Measurements from ENCODE around the gene SPTSSA. TPM values are rescaled to one million over a fixed set of nuclear protein-coding genes. Genes with fewer than 3 reads are reported as not detected.

The SPTSSA gene
- total RNA-seq, 4 donors from 2014 or later, result 11.5 to 32.1 (median 16.5) TPM

DNA sequence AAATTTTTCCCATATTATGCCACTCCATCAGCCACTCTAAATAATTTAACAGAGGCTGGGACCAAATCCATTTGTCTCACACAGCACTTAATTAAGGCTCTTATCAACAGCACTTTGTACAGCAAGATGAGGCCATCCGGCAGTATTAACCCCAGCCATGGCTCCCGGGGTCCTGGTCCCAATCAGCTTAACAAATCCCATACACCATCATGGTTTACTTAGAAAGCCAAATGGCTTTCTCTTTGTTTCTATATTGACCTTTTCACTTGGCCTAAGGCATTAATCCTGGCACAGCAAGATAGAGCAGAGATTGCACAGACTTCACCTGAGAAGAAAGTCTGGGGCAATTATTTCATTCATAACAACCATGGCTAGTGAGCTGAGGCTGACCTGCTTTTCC lies 38.6 kb downstream of the SPTSSA start:
- TF ChIP-seq, protein P1, sequence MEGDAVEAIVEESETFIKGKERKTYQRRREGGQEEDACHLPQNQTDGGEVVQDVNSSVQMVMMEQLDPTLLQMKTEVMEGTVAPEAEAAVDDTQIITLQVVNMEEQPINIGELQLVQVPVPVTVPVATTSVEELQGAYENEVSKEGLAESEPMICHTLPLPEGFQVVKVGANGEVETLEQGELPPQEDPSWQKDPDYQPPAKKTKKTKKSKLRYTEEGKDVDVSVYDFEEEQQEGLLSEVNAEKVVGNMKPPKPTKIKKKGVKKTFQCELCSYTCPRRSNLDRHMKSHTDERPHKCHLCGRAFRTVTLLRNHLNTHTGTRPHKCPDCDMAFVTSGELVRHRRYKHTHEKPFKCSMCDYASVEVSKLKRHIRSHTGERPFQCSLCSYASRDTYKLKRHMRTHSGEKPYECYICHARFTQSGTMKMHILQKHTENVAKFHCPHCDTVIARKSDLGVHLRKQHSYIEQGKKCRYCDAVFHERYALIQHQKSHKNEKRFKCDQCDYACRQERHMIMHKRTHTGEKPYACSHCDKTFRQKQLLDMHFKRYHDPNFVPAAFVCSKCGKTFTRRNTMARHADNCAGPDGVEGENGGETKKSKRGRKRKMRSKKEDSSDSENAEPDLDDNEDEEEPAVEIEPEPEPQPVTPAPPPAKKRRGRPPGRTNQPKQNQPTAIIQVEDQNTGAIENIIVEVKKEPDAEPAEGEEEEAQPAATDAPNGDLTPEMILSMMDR (IDR thresholded peaks at IDR 0.05; ENCODE audit: low read depth), result no peak

DNA sequence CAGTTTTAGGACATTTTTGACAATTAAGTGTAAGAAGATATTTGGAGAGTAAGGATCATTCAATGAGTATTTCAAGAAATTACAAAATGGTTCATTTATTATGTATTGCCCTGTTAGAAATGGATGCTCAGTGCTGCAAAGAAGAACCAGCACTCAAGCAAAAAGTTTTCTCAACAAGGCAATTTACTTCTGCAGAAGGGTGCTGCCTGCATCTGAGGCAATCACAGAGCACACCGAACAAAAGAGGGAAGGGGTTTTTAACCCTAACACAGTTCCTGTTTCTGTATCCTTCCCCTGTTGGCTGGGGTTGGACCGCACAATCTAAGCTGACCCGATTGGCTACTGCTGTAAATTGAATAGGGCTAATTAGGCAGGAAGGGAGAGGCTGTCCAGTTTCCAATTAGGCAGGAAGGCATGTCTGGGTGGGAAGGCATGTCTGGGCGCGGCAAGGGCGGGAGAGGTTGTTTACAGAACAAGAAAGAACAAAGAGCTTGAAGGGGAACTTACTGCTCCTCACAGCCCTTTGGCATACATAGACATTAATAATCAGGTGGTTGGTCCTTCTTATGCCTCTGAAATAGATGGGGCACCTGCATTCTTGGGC lies 41.4 kb downstream of the SPTSSA start:
- TF ChIP-seq, protein P1 (IDR thresholded peaks at IDR 0.05; ENCODE audit: low read depth), result no peak

DNA sequence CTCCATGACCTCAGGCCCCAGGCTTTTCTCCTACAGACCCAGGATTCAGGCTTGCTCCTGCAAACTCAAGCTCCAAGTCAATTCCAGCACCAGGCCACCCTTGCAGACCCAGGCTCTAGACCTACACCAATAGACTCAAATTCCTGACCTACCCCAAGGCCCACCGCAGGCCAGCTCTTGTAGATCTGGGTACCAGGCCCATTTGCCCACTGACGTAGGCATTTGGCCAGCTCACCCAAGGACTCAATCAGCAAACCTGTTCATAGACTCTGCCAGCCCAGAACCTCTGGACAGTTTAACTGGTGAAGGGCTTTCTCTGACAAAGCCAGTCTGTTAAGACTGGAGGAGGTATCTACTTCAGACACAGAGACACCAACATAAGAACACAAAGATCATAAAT lies 52.3 kb downstream of the SPTSSA start:
- TF ChIP-seq, protein P1 (IDR thresholded peaks at IDR 0.05; ENCODE audit: low read depth), result no peak

DNA sequence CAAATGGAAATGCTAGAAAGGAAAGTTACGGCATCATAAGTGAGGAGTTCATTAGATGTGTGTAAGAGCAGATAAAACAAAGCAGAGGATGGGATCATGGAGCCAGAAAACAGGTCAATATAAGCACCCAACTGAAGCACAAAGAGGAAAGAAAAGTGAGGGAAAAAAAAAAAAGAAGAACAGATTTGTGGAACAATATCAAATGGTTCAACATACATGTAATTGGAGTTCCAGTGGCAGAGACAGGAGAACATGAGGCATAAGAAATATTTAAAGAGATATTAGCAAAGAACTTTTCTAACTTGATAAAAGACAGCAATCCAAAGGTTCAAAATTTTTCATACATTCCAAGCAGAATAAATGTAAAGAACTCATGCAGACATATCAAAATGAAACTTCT lies 54.1 kb downstream of the SPTSSA start:
- TF ChIP-seq, protein P1 (IDR thresholded peaks at IDR 0.05; ENCODE audit: low read depth), result no peak

DNA sequence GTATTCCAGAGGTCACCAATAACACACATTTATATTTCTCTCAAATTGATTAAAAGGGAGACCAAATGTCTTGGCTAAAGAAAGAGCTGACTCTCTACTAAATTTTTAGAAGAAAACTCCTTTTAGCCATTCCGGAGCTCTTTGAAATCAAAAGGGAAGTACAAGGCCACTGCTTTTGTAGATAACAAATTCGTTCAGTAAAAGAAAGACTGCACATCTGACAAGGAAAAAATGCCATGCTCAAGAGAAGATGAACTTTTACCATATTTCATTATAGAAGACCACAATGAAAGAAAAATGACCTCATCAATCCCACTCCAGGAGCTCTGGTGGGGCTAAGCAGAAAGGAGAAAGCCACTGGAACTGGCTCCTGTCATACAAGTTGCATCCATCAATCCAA lies 57.6 kb downstream of the SPTSSA start:
- TF ChIP-seq, protein P1 (IDR thresholded peaks at IDR 0.05; ENCODE audit: low read depth), result no peak

DNA sequence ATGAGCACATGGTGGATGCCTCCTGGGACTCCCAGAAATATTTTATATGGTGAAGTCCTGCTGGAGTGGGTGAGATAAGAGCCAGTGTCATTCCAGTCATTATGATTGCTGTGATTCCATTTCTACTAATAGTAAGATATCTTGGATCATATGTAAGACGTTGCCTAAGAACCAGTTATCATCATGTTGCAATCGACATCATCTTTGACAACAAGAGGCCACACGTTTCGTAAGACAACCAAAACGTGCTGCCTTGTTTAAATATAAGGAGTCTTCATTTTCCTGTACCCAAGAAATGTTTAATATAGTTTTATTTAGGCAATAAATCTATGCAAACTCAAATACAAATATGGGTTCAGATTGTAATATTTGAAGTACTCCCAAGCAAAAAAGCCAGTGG lies 58.4 kb downstream of the SPTSSA start:
- TF ChIP-seq, protein P1 (IDR thresholded peaks at IDR 0.05; ENCODE audit: low read depth), result no peak

DNA sequence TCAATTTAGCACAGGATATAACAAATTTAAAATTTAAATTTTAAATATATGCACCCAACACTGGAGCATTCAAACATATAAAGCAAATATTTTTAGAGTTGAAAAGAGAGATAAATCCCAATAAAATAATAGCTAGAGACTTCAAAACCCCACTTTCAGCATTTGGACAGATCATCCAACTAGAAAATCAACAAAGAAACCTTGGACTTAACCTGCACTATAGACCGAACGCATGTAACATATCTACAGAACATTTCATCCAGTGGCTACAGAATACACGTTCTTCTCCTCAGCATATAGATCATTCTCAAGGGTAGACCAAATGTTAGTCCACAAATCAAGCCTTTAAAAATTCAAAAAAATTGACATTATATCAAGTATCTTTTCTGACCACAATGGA lies 64.0 kb downstream of the SPTSSA start:
- TF ChIP-seq, protein P1 (IDR thresholded peaks at IDR 0.05; ENCODE audit: low read depth), result no peak
